Measurements from ENCODE around the gene NPAS3.
A peak's percentile ranks its signal among the peaks of the same experiment; 100 is the strongest.

The NPAS3 gene

GRCh38 chr14:32940711-32941667 lies 2.3 kb downstream of the NPAS3 start:
- DNase-seq = no peak

GRCh38 chr14:32941668-32942065 lies 3.0 kb downstream of the NPAS3 start:
- DNase-seq = no peak

- no peak for DNase-seq
Measured at GRCh38 chr14:32947081-32947480, 8.4 kb downstream of the NPAS3 start.

GRCh38 chr14:32947792-32948191 lies 9.1 kb downstream of the NPAS3 start:
- DNase-seq = no peak

GRCh38 chr14:32950584-32950983 lies 11.9 kb downstream of the NPAS3 start:
- no peak for DNase-seq

- no peak for DNase-seq
Measured at GRCh38 chr14:32967421-32967820, 28.7 kb downstream of the NPAS3 start.

- no peak for DNase-seq
Measured at GRCh38 chr14:32968972-32969544, 30.4 kb downstream of the NPAS3 start.

GRCh38 chr14:32977913-32978312 lies 39.2 kb downstream of the NPAS3 start:
- peak in 2 of 4 experiments; percentile 2 to 7 for DNase-seq

GRCh38 chr14:32978691-32979255 lies 40.1 kb downstream of the NPAS3 start:
- no peak for DNase-seq

GRCh38 chr14:32980178-32980901 lies 41.7 kb downstream of the NPAS3 start:
- no peak for DNase-seq

- DNase-seq = no peak
Measured at GRCh38 chr14:32980902-32981501, 42.3 kb downstream of the NPAS3 start.

GRCh38 chr14:32984241-32984930 lies 45.7 kb downstream of the NPAS3 start:
- DNase-seq = no peak

GRCh38 chr14:32985866-32986265 lies 47.2 kb downstream of the NPAS3 start:
- no peak for DNase-seq

- DNase-seq = no peak
Measured at GRCh38 chr14:32986791-32987540, 48.3 kb downstream of the NPAS3 start.

- DNase-seq = no peak
Measured at GRCh38 chr14:32991691-32992090, 53.0 kb downstream of the NPAS3 start.

GRCh38 chr14:32993921-32994320 lies 55.2 kb downstream of the NPAS3 start:
- DNase-seq = no peak

GRCh38 chr14:32996343-32996742 lies 57.7 kb downstream of the NPAS3 start:
- DNase-seq = no peak

GRCh38 chr14:32998433-32998832 lies 59.8 kb downstream of the NPAS3 start:
- peak; percentile 2 to 15 (median 14) for DNase-seq

GRCh38 chr14:33009673-33010072 lies 71.0 kb downstream of the NPAS3 start:
- DNase-seq = no peak

GRCh38 chr14:33010495-33010894 lies 71.8 kb downstream of the NPAS3 start:
- no peak for DNase-seq

- DNase-seq = no peak
Measured at GRCh38 chr14:33014710-33015109, 76.0 kb downstream of the NPAS3 start.
